CD4-positive, alpha-beta T cell treated with Interleukin-10 for 1 hour (primary cell): ENCODE measurements around the gene GHSR.

Experiments
- DNase-seq: peaks from one replicate; pipeline ENCODE4 v3.0.0-alpha.2; 2020

The GHSR gene, protein sequence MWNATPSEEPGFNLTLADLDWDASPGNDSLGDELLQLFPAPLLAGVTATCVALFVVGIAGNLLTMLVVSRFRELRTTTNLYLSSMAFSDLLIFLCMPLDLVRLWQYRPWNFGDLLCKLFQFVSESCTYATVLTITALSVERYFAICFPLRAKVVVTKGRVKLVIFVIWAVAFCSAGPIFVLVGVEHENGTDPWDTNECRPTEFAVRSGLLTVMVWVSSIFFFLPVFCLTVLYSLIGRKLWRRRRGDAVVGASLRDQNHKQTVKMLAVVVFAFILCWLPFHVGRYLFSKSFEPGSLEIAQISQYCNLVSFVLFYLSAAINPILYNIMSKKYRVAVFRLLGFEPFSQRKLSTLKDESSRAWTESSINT

DNA sequence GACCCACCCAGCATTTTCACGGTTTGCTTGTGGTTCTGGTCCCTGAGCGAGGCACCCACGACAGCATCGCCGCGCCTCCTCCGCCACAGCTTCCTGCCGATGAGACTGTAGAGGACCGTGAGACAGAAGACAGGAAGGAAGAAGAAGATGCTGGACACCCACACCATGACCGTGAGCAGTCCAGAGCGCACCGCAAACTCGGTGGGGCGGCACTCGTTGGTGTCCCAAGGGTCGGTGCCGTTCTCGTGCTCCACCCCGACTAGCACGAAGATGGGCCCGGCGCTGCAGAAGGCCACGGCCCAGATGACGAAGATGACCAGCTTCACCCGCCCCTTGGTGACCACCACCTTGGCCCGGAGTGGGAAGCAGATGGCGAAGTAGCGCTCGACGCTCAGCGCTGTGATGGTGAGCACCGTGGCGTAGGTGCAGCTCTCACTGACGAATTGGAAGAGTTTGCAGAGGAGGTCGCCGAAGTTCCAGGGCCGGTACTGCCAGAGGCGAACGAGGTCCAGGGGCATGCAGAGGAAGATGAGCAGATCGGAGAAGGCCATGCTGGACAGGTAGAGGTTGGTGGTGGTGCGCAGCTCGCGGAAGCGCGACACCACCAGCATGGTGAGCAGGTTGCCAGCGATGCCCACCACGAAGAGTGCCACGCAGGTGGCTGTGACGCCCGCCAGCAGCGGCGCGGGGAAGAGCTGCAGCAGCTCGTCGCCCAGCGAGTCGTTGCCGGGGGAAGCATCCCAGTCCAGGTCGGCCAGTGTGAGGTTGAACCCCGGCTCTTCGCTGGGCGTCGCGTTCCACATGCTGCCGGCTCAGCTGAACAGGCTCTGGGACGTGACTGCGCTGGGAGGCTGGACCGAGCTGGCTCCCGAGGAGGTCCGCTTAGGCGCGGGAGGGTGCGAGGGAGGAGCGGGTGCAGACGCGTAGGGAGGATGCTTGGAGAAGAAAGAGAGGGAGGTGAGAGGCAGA, at the start of gene GHSR:
Gene GHSR (minus strand): TSS at position 846 of the 969 bp plus-strand sequence. CDS start 43 bp downstream, at position 803.
- peak; percentile 13 for DNase-seq

- DNase-seq: peak; percentile 80
Observed at GRCh38 chr3:172490198-172490669, 42.0 kb upstream of the GHSR start.

DNA sequence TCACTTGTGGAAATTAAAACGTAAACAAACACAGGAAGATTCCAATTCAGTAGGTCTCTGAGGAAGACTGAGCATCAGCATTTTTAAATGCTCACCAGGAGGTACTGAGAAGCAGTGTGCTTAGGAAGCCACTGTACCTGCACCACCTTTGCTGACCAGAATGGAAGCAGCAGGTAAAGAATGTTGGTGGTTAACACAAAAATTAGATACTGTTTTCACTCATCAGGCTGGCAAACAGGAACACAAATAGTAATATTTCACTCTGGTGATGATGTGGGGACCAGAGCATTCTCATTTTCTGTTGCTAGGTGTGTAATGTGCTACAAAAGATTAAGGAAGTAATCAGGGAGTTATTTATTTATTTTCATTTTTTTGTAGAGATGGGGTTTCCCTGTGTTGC, 29.9 kb upstream of the GHSR start:
- DNase-seq: peak; percentile 7

DNA sequence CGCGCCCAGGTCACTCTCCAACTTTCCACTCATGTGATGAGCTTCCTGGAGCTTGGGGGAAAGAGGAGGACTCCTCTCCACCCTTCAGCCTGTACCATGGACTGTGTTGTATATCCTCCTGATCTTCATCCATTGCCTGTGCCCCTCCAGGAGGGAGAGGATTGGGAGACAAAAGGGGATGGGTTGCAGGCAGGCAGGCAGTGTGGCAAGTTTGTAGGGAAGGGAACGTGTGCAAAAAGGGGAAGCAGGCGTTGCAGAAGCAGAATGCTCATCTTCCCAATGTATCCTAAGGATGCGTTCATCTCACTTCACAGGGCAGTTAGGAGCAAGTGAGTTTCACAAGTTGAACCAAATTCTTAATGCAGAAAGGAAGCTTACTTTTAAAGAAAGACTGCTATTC, 28.1 kb upstream of the GHSR start:
- DNase-seq: no peak

GRCh38 chr3:172475703-172476102, 27.4 kb upstream of the GHSR start:
- DNase-seq: no peak

DNA sequence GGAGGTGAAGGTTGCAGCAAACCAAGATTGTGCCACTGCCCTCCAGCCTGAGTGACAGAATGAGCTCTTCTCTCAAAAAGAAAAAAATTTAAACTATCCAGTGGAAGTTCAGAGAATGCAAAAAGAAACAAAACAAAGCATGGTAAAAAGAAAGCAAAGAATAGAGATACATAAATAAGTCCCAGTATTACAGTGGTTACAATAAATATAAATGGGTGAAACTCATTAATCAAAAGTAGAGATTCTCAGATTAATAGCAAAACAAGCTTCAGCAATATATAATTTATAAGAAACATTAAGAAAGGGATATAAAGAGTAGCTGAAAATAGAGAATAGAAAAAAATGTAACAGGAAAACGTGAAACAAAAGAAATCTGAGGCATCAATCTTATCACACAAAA, 23.6 kb upstream of the GHSR start:
- DNase-seq: no peak

DNA sequence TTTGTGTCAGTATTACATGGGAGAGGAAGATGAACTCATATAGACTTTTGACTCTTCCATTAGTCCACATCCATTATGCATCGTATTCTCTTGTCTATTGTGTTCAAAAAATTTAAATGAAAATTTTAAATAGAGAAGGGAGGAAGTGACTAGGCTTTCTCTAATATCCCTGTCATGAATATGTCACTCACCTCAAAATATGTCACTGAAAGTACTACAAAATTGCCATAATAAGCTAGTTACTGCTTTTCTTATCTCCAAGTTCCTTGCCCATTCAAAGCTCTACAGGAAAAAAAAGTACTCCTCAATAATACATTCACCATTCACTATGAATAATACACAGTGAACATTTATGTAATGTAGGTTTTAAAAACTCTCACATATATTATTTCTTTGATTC, 22.3 kb upstream of the GHSR start:
- no peak for DNase-seq

GRCh38 chr3:172467170-172467824, 19.0 kb upstream of the GHSR start:
- DNase-seq: no peak

DNA sequence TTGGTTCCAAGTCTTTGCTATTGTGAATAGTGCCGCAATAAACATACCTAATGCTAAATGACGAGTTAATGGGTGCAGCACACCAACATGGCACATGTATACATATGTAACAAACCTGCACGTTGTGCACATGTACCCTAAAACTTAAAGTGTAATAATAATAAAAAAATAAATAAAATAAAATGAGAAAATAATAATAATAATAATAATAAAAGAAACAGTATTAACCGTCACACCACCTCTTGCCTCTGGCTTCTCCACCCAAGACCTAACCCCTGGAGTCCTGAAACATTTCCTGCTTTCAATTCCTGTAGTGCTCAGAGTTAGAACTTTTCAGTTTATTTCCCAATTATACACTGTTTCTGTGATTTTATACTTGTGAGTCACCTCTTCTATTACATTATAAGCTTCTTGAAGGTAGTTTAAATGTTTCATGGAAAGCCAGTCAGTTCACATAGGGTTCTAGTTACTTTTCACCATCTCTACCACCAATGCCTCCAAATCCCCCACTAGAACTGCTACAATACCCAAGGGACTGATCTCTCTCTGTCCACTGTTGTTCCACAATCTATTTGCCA, 18.4 kb upstream of the GHSR start:
- no peak for DNase-seq

GRCh38 chr3:172465281-172465680, 17.0 kb upstream of the GHSR start:
- no peak for DNase-seq

DNA sequence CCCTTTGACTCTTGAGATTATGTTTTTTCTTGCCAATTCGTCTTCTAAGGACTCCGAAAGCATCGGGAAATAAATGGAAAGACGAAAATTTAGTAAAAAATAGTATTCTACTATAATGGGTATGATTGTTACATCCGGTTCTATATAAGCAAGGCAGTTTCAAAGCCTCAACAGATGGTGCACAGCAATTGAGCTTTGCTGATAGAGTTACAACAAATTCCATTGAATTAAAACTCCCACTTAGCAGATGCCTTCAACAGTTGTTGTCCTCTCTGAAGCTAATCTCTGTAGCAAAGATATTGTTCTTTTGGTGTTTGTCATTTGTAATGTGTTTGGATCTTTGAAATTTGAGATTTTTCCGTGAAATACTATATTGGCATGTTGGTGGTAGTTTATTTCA, 16.1 kb upstream of the GHSR start:
- no peak for DNase-seq

DNA sequence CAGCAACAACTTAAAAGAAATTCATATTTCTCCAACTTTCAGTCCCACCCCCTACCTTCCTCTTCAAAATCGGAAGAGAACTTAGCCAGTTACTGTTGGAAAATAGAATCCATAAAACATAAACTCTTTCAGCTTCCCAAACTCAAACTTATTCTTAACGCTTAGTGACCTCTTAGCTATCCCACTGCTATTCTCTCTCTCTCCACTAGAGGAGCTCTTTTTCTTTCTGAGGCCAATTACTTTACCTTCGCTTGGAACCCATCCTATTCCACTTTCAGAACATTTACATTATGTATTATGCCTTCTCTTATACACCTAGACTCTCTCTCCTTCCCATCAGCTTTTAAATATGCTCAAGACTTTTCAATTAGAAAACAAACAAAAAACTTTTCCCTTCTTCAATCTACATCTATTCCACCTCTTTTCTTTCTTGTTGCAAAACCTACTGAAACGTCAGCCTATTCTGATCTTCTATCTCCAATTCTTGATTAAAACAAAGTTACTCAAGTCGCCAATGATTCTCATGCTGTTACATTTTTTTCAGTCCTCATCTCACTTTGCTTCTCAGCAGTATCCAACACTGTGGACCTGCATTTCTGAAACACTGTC, 13.4 kb upstream of the GHSR start:
- peak; percentile 56 for DNase-seq

DNA sequence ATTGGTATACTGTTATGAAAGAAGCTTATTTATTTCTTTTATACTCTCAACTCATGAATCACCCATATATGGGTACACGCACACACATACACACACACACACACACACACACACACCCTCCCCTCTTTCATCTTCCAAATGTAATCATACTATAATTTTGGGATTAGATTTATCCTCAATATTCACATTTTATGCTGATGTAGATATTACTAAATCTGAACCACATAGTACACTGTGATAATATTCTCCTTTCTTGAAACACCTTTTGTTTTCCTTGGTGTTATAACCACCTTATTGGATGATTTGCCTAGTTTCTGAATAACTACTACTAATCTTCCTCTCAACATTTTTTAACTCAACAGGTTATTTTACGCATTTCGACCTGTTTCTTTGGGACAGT, 8.1 kb upstream of the GHSR start:
- DNase-seq: no peak

DNA sequence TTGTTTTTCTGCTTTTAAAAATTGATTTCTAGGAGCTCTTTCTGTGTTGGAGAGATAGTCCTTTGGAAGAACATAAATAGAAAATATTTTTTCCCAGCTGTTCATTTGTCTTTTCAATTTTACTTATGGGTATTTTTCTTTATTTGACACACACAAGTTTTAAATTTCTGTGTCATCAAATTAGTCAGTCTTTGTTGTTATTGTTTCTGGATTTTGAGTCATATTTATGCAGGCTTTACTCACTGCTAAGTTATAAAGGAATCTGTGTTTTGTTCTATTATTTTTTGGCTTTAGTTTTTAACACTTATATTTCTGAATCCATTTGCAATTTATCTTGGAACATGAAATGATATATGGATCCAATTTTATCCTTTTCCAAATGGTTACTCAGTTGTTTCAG, 5.9 kb upstream of the GHSR start:
- DNase-seq: no peak

DNA sequence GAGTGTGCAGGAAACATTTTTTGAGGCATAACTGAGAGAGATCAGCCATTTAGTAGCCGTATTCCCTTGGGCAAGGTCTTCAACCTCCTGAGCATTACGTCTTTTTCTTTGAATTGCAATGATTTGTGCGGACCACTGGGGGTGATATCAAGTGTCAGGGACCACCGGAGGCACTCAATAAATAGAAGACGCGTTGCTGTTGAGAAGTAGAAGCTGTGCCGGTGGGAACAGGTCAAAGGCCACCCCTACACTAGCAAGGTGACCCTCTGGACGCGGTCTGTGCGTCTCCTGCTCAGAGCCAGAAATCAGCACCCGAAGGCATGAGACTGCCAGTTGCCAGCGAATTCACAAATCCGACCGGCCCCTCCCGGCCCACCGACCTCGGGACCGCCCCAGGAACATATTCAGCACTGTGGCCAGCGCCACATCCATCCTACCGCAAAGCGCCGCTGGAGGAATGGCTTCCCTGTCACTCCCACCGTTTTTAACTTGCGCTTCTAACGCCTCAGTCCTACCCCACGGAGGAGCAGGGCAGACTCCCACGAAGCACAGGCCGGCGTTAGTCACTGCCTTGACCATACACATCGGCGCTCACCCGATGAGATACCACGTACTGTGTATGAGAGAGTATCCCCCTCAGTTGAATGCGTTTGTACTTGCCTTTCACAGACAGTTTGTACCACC, 1.4 kb upstream of the GHSR start:
- no peak for DNase-seq

- no peak for DNase-seq
Observed at GRCh38 chr3:172448661-172449465, 607 bp upstream of the GHSR start.

DNA sequence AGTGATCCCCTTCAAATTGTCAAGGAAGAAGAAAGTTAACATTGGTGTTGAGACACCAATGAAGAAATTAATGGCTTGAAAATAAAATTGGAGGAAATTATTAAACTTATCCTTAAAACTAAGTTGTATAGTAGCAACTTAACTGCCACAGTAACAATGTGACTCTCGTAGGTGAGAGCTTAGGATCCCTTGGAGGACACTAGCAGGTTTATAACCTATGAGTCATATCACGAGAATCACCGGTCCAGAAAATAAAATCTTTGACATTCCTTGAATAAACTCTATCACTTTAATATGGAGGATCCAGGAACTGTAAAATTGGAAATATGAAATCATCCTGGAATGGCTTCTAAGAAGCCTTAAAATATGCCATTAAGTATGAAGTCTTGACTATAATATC, 2.1 kb downstream of the GHSR start:
- DNase-seq: no peak

DNA sequence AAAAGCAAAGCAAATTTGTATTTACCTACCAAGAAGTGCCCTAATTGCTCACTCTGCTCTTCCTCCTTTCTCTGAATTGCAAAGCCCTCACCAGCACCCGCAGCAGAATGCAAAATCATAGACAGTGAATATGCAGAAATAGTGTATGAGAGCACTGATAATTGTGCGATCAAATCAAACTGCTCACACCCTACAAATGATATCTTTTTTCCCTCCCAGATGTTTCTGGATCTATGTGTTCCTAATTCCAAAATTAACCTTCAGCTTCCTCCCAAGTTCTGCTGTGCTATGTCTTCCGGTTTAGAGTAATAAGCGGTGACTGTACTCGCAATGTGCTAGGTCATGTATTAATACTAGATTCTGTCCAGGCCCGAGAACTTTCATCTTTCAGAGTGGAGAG, 3.4 kb downstream of the GHSR start:
- DNase-seq: no peak

DNA sequence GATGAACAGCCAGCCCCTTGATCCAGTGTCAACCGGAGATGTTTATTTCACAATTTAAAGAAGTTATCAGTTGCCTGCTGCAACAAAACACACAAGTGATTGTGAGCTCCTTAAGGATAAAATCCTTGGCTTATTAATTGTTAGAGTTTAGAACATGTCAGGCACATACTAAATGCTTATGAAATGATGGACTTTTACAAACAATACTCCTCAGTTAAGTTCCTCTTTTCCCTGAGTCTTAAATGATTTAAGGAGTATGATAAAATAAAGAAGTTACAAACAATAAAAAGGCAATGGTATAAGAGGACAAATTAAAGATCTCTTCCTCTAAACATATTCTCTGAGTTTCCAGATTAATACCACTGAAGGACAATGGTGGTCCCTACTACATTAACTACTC, 5.7 kb downstream of the GHSR start:
- no peak for DNase-seq

GRCh38 chr3:172441581-172441980, 6.7 kb downstream of the GHSR start:
- no peak for DNase-seq

- no peak for DNase-seq
Observed at GRCh38 chr3:172438186-172438585, 10.1 kb downstream of the GHSR start.
